Measurements from ENCODE around the gene FHOD3. TPM values are rescaled to one million over a fixed set of nuclear protein-coding genes. Genes with fewer than 3 reads are reported as not detected.
A peak's percentile ranks its signal among the peaks of the same experiment; 100 is the strongest.

The FHOD3 gene
- total and polyA plus RNA-seq, 2 of the 13 experiments (the other 11 are each of a cell fraction or from before 2014, with no cell fraction given), result 0.07 TPM; not detected in 1

DNA sequence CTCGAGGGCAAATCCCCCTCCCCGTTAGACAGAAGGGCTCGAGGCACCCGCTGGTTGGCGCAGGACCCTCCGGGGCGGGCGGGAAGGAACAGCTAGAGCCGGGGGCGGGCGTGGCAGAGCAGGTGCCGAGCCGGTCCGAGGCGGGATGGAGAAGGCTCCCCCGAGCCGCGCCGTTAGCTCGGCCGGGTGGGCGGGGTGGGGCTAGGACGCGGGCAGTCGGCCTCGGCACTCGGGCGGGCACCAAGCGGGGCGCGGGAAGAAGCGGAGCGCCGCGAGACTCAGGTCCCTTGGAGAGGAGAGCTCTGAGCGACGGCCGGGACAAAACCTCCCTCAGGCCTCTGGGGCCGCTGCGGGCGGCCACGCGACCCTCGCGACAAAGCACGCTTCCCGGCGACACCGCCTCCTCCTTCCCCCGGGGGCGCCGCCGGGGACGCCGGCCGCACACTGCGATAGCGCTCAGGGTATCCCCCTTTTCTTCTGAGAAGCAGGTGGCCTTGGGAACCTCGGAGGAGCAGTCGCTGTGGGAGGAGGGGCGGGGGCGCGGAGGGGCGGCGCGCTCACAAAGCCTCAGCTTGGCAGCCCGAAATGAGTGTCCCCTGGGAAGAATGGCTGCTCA, 721 bp downstream of the FHOD3 start (continued):
- TF ChIP-seq, protein P1, sequence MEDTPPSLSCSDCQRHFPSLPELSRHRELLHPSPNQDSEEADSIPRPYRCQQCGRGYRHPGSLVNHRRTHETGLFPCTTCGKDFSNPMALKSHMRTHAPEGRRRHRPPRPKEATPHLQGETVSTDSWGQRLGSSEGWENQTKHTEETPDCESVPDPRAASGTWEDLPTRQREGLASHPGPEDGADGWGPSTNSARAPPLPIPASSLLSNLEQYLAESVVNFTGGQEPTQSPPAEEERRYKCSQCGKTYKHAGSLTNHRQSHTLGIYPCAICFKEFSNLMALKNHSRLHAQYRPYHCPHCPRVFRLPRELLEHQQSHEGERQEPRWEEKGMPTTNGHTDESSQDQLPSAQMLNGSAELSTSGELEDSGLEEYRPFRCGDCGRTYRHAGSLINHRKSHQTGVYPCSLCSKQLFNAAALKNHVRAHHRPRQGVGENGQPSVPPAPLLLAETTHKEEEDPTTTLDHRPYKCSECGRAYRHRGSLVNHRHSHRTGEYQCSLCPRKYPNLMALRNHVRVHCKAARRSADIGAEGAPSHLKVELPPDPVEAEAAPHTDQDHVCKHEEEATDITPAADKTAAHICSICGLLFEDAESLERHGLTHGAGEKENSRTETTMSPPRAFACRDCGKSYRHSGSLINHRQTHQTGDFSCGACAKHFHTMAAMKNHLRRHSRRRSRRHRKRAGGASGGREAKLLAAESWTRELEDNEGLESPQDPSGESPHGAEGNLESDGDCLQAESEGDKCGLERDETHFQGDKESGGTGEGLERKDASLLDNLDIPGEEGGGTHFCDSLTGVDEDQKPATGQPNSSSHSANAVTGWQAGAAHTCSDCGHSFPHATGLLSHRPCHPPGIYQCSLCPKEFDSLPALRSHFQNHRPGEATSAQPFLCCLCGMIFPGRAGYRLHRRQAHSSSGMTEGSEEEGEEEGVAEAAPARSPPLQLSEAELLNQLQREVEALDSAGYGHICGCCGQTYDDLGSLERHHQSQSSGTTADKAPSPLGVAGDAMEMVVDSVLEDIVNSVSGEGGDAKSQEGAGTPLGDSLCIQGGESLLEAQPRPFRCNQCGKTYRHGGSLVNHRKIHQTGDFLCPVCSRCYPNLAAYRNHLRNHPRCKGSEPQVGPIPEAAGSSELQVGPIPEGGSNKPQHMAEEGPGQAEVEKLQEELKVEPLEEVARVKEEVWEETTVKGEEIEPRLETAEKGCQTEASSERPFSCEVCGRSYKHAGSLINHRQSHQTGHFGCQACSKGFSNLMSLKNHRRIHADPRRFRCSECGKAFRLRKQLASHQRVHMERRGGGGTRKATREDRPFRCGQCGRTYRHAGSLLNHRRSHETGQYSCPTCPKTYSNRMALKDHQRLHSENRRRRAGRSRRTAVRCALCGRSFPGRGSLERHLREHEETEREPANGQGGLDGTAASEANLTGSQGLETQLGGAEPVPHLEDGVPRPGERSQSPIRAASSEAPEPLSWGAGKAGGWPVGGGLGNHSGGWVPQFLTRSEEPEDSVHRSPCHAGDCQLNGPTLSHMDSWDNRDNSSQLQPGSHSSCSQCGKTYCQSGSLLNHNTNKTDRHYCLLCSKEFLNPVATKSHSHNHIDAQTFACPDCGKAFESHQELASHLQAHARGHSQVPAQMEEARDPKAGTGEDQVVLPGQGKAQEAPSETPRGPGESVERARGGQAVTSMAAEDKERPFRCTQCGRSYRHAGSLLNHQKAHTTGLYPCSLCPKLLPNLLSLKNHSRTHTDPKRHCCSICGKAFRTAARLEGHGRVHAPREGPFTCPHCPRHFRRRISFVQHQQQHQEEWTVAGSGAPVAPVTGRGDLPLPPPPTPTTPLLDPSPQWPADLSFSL (CRISPR knock-in tag; IDR thresholded peaks at IDR 0.05), result no peak
- no peak for TF ChIP-seq IRF2 (CRISPR knock-in tag; IDR thresholded peaks at IDR 0.05)
- no peak for TF ChIP-seq ZNF292 (CRISPR knock-in tag; IDR thresholded peaks at IDR 0.05; ENCODE audit: borderline replicate concordance, low read depth)
- TF ChIP-seq, protein P2, sequence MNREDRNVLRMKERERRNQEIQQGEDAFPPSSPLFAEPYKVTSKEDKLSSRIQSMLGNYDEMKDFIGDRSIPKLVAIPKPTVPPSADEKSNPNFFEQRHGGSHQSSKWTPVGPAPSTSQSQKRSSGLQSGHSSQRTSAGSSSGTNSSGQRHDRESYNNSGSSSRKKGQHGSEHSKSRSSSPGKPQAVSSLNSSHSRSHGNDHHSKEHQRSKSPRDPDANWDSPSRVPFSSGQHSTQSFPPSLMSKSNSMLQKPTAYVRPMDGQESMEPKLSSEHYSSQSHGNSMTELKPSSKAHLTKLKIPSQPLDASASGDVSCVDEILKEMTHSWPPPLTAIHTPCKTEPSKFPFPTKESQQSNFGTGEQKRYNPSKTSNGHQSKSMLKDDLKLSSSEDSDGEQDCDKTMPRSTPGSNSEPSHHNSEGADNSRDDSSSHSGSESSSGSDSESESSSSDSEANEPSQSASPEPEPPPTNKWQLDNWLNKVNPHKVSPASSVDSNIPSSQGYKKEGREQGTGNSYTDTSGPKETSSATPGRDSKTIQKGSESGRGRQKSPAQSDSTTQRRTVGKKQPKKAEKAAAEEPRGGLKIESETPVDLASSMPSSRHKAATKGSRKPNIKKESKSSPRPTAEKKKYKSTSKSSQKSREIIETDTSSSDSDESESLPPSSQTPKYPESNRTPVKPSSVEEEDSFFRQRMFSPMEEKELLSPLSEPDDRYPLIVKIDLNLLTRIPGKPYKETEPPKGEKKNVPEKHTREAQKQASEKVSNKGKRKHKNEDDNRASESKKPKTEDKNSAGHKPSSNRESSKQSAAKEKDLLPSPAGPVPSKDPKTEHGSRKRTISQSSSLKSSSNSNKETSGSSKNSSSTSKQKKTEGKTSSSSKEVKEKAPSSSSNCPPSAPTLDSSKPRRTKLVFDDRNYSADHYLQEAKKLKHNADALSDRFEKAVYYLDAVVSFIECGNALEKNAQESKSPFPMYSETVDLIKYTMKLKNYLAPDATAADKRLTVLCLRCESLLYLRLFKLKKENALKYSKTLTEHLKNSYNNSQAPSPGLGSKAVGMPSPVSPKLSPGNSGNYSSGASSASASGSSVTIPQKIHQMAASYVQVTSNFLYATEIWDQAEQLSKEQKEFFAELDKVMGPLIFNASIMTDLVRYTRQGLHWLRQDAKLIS (CRISPR knock-in tag; IDR thresholded peaks at IDR 0.05), result no peak
- TF ChIP-seq ARNT2 (CRISPR knock-in tag; IDR thresholded peaks at IDR 0.05; ENCODE audit: low read depth), result 0 out of 2 replicates have a peak, but pooled peaks have one; percentile 30
- TF ChIP-seq EEA1 (CRISPR knock-in tag; IDR thresholded peaks at IDR 0.05; ENCODE audit: borderline replicate concordance), result no peak
- TF ChIP-seq, protein P3, sequence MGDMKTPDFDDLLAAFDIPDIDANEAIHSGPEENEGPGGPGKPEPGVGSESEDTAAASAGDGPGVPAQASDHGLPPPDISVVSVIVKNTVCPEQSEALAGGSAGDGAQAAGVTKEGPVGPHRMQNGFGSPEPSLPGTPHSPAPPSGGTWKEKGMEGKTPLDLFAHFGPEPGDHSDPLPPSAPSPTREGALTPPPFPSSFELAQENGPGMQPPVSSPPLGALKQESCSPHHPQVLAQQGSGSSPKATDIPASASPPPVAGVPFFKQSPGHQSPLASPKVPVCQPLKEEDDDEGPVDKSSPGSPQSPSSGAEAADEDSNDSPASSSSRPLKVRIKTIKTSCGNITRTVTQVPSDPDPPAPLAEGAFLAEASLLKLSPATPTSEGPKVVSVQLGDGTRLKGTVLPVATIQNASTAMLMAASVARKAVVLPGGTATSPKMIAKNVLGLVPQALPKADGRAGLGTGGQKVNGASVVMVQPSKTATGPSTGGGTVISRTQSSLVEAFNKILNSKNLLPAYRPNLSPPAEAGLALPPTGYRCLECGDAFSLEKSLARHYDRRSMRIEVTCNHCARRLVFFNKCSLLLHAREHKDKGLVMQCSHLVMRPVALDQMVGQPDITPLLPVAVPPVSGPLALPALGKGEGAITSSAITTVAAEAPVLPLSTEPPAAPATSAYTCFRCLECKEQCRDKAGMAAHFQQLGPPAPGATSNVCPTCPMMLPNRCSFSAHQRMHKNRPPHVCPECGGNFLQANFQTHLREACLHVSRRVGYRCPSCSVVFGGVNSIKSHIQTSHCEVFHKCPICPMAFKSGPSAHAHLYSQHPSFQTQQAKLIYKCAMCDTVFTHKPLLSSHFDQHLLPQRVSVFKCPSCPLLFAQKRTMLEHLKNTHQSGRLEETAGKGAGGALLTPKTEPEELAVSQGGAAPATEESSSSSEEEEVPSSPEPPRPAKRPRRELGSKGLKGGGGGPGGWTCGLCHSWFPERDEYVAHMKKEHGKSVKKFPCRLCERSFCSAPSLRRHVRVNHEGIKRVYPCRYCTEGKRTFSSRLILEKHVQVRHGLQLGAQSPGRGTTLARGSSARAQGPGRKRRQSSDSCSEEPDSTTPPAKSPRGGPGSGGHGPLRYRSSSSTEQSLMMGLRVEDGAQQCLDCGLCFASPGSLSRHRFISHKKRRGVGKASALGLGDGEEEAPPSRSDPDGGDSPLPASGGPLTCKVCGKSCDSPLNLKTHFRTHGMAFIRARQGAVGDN (CRISPR knock-in tag; IDR thresholded peaks at IDR 0.05), result peak; percentile 37; the same call in 1 of the 2 replicates
- no peak for TF ChIP-seq GATAD2A (CRISPR knock-in tag; IDR thresholded peaks at IDR 0.05)
- no peak for TF ChIP-seq CHD4 (IDR thresholded peaks at IDR 0.05; ENCODE audit: borderline replicate concordance, low read length)
- TF ChIP-seq FOXJ3 (CRISPR knock-in tag; IDR thresholded peaks at IDR 0.05; ENCODE audit: borderline replicate concordance), result no peak

Data from HepG2 (cell line).